GM23248 (cell line): ENCODE results near the gene CXCL10.

Experiments used
- EZH2 ChIP-seq: fragments of 200-600 bp; sonication (generic); IDR thresholded peaks from 2 replicates; pipeline ENCODE4 v1.6.1; 2018; ENCODE audit warnings: antibody characterized with exemption, mild to moderate bottlenecking; ENCODE audit not compliant: insufficient read depth, poor library complexity, severe bottlenecking
- EZH2phosphoT487 ChIP-seq: fragments of 200-600 bp; sonication (generic); IDR thresholded peaks from 2 replicates; pipeline ENCODE4 v1.6.1; 2018; ENCODE audit warnings: antibody characterized with exemption, moderate library complexity, mild to moderate bottlenecking, low read depth; ENCODE audit not compliant: insufficient read depth

- TF ChIP-seq EZH2phosphoT487 (no peak), EZH2 (no peak)
These were observed 27.6 kb downstream of the CXCL10 start for GRCh38 chr4:75995727-75996126.
